SK-N-MC (cell line): ENCODE measurements around the gene RAP1GAP2.

Experiments
- EZH2 ChIP-seq: fragments of 200-600 bp; sonication (generic); IDR thresholded peaks from one replicate; pipeline ENCODE4 v1.6.1; 2017; ENCODE audit warnings: antibody characterized with exemption
- POLR2AphosphoS5 ChIP-seq: IDR thresholded peaks from 2 replicates; pipeline ENCODE4 v1.6.1; 2012; ENCODE audit warnings: mild to moderate bottlenecking, low read depth, low read length, borderline replicate concordance

- no peak for TF ChIP-seq POLR2AphosphoS5
- TF ChIP-seq EZH2, result no peak
Measured at GRCh38 chr17:2958706-2959222, 162.5 kb downstream of the RAP1GAP2 start.
